HG03159 (cell line): Measurements from ENCODE around the gene ZGPAT.
"Not testable (repeated sequence)": the region's sequence is repeated elsewhere in the genome, so short reads cannot be mapped to it uniquely, and the experiment has no call there.

Source experiments
- ATAC-seq: cut with Tn5 transposase; IDR thresholded peaks from one replicate; pipeline ENCODE4 v1.9.1; 2021; ENCODE audit warnings: mild to moderate bottlenecking, moderate library complexity; ENCODE audit not compliant: unreplicated experiment

ZGPAT gene

DNA sequence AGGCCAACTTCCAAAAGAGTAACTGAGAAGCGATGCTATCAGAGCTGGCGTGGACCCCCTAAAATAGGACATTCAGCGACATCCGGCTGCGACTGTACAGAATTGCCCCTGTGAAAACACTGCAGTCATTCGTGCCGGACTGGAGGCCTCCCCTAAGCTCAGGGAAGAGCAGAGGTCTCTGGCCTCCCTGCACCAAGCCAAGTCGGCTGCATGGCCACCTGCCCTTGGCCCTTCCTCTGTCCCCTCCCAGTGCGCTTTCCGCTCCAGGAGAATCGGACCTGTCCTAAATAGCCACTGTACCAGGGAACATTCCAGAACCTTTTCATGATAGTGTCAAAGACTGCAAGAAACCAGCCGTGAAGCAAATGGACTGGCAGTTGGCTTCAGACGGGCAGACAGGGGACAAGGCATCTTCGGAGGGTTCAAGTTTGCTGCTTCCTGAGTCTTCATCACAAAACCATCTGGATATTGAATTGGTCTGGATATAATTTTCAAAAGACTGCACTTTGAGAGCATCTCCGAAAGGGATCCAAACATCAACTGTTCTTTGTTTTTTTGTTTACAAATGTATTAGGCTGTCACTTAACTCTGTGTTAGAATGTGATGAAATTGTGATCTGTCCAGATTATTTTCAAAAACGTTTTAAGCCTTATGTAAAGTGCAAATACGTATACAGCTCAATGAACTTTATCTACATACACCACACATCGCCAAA is 48.3 kb downstream of the ZGPAT start:
- no peak for ATAC-seq

DNA sequence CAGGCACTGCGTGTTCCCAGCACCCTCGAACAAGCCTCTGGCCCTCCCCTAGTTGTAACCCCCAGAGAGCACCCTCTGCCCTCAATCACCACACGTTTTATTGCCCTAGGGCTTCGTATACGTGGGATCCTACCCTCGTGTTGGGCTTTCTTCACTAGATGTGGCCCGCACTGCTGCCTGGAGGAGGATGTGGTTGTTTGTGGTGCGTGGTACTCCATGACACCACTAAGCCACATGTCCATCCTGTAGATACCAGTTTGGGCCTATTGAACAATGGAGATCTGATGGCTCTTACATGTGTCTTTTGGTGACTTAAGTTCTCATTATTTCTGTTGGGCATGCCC is 48.8 kb downstream of the ZGPAT start:
- no peak for ATAC-seq

- no peak for ATAC-seq
These were observed 50.3 kb downstream of the ZGPAT start for GRCh38 chr20:63758152-63758551.

GRCh38 chr20:63759377-63759901 is 51.6 kb downstream of the ZGPAT start:
- no peak for ATAC-seq

DNA sequence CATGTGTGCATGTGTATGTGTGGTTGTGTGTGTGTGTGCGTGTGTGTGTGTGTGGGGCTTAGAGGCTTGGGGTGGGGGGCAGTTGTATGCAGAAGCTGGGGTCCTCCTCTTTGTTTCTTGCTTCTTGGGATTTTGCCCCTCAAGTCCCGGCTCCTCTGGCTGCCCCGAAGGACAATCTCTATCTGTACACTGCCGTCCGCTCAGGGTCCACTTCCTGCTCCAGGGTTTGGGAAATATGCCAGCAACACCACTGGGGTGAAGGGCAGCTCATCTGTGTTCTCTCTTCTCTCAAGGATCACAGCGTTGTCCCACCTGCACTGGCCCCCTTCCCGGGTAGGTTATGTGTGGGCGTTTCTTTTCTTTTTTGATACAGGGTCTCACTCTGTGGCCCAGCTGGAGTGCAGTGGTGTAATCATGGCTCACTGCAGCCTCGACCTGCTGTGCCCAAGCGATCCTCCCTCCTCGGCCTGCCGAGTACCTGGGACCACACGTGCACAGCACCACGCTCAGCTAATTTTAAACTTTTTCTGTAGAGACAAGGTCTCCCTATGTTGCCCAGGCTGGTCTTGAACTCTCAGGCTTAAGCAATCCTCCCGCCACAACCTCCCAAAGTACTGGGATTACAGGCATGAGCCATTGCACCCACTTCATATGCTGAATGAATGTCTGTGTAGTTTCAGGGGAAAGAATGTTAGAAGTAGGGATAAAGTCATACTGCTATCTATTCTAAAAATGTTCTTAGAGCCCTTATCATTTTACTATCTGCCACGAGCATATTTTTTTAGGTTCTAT is 57.4 kb downstream of the ZGPAT start:
- no peak for ATAC-seq

- ATAC-seq = no peak
These were observed 58.1 kb downstream of the ZGPAT start for GRCh38 chr20:63765902-63766301.

GRCh38 chr20:63766695-63767426 is 59.0 kb downstream of the ZGPAT start:
- ATAC-seq = no peak

GRCh38 chr20:63767456-63767855 is 59.6 kb downstream of the ZGPAT start:
- no peak for ATAC-seq

- no peak for ATAC-seq
These were observed 60.0 kb downstream of the ZGPAT start for GRCh38 chr20:63767886-63768285.

DNA sequence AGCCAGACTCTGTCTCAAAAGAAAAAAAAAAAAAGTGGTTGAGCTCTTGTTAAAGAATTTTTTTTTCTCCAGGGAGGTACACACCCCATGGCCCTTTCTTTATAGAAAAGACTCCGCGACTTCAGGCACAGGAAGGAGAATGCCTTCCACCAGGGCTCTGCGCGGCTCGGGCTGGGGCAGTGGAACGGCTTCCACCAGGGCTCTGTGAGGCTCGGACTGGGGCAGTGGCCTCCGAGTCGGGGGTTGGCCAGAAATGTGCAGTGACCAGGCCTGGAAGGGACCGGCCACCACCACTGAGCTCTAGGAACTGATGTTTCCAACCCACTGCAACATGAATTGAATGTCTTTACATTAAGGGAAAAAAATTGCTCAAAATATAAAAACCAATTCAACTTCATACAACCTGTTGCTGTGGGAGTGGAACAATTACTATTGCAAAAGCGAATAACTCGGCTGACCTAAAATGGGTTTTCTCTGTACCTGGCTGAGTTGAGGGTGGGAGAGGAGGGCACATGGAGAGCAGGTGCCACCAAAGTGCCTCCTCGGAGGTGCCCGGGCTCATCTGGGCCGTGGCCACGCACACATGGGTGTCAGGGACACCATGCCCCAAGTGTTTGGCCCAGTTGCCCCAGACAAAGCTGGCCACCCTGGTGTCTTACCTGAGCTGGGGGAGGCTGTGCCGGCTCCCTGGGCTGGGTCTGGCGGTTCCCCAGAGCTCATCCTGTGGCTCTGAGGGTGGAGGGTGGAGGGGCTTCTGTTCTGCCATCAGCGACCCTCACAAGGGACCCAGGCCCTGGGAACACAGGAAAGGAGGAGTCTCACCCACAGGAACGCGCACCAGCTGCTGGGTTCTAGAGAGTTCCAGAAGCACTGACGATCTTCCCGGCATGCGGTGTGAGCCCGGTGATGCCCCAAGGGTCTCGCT is 61.0 kb downstream of the ZGPAT start:
- no peak for ATAC-seq

DNA sequence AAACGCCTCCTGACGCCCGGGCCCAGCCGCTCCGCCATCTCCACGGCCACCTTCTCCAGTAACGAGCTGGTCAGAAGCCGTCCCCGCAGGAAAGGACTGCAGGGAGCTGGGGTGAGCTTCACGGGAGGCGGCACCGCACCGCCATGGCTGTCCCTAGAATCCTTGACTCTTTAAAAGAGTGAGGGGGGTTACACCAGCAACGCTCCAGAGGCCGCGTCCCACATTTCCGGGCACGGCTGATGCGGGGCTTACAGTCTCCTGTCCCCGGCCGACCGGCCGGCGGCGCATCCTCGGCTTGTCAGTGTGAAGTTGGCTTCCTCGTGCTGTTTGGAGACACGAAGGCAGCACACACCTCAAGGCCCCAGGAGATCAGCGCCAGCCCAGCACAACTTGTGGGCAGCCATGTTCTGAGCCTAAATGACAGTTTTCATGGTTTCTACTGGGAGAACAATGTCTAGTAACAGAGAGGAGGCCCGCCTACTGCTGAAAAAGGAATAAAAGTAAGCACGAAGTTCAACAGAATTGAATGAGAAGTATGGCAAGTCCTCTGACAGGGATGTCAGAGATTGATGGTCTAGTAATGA is 62.1 kb downstream of the ZGPAT start:
- no peak for ATAC-seq

GRCh38 chr20:63771046-63771707 is 63.3 kb downstream of the ZGPAT start:
- no peak for ATAC-seq

GRCh38 chr20:63772781-63773518 is 65.1 kb downstream of the ZGPAT start:
- no peak for ATAC-seq

DNA sequence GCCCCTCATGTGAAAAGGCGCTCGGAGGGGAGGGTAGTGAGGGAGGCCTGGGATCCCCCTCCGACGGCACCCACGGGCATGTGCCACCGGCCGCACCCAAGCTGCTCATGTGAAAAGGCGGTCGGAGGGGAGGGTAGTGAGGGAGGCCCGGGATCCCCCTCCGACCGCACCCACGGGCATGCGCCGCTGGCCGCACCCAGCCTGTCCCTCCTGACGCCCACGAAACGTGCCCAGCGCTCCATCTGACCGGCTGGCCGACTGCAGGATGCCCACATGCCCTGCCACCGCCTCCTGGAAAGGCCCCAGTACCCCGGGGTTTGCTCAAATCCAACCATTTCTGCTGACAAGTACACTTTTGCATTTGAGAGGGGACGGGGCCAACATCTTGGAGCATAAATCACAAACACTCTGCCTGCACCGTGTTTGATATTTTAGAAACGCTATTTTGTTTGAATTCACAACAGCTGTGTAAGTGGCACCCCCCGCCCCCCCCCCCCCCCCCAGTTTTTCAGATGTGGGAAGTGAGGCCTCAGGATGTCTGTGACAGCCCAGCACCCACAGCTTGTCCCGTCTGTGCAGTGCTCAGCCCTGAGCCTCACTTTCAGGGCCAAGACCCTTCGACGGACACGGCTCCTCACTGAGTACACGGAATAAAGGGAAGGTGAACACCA is 65.9 kb downstream of the ZGPAT start:
- ATAC-seq = no peak

GRCh38 chr20:63774306-63774705 is 66.5 kb downstream of the ZGPAT start:
- no peak for ATAC-seq

DNA sequence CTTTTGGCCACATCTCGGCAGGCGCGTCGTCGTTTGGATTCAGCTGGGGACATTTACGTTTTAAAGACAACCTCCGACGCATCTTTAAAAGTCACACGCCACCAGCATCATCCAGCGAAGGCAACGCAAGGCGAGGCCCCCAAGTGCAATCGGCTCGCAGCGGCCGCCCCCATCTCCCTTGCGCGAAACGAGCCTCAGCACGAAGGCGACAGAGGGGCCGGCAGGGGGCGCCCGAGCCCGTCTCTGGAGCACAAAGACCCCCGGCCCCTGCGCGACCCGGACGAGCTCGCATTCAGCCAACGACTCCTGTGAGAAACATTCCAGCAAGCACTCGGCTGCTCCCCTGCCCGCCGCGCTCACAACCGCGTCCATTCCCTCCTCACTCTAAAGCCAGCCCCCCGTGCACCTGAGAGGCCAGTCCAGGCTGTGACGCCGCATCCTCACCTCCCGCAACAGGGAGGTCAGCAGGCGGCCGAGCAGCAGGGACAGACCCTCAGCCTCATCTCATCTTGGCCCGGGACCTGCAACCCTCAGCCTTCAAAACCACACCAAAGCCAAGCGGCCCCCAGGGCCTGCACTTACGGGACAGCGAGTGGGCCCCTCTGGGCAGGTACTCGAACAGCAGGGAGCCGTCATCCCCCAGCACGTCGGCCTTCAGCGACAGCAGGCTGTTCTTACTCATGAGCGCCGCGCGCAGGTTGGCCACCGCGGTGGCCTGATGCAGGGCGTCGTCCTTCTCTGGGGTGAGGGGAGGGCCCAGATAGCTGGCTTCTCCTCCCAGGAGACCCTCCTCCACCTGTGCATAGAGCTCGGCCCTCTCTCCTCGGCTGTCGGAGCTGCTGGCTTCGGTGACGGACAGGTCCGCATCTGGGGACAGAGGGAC is 67.5 kb downstream of the ZGPAT start:
- no peak for ATAC-seq

GRCh38 chr20:63776875-63777274 is 69.0 kb downstream of the ZGPAT start:
- not testable (repeated sequence) for ATAC-seq
